ENCODE measurements around the gene CLEC4A. TPM values are rescaled to one million over a fixed set of nuclear protein-coding genes. Genes with fewer than 3 reads are reported as not detected.
"Not testable (repeated sequence)": the region's sequence is repeated elsewhere in the genome, so short reads cannot be mapped to it uniquely, and the experiment has no call there.

Gene CLEC4A
- total RNA-seq, 2 donors from 2014 or later = 0.67 TPM; not detected in 1

- no peak for DNase-seq (ENCODE audit: low spot score)
- H3K27me3 ChIP-seq = no peaks in the 10 kb centered on the region
- H3K27ac ChIP-seq = no peak overlapping the region
- peaks cover 39% of the 10 kb centered on the region for H3K36me3 ChIP-seq
- H3K4me1 ChIP-seq = peaks cover 0 to 22% of the 10 kb centered on the region in 2 donors
- H3K9me3 ChIP-seq = no peaks in the 10 kb centered on the region
- H3K4me3 ChIP-seq = no peak overlapping the region
- TF ChIP-seq CTCF (IDR thresholded peaks at IDR 0.05) = no peak
Observed at GRCh38 chr12:8088574-8088973, 34.8 kb upstream of the CLEC4A start.

- not testable (repeated sequence) for DNase-seq (ENCODE audit: low spot score); H3K9me3 ChIP-seq; H3K4me3 ChIP-seq; H3K27ac ChIP-seq; H3K27me3 ChIP-seq
- Histone ChIP-seq H3K4me1 (peaks cover 0 to 16% of the 10 kb centered on the region in 2 donors), H3K36me3 (peaks cover 46% of the 10 kb centered on the region)
Observed at GRCh38 chr12:8089277-8089676, 34.1 kb upstream of the CLEC4A start.

GRCh38 chr12:8089716-8090115, 33.7 kb upstream of the CLEC4A start:
- no peaks in the 10 kb centered on the region for H3K27me3 ChIP-seq
- peaks cover 50% of the 10 kb centered on the region for H3K36me3 ChIP-seq
- TF ChIP-seq CTCF (IDR thresholded peaks at IDR 0.05) = no peak
- H3K9me3 ChIP-seq = no peaks in the 10 kb centered on the region
- H3K4me3 ChIP-seq = no peak overlapping the region
- DNase-seq (ENCODE audit: low spot score) = no peak
- H3K4me1 ChIP-seq = peaks cover 0 to 13% of the 10 kb centered on the region in 2 donors
- no peak overlapping the region for H3K27ac ChIP-seq

GRCh38 chr12:8093291-8093690, 30.1 kb upstream of the CLEC4A start:
- no peak for DNase-seq (ENCODE audit: low spot score)
- no peaks in the 10 kb centered on the region for H3K9me3 ChIP-seq
- TF ChIP-seq CTCF (IDR thresholded peaks at IDR 0.05) = no peak
- H3K27ac ChIP-seq = no peak overlapping the region
- H3K27me3 ChIP-seq = no peaks in the 10 kb centered on the region
- H3K36me3 ChIP-seq = peaks cover 74% of the 10 kb centered on the region
- H3K4me1 ChIP-seq = no peaks in the 10 kb centered on the region
- no peak overlapping the region for H3K4me3 ChIP-seq

- Histone ChIP-seq H3K36me3 (peaks cover 57% of the 10 kb centered on the region), H3K4me3 (no peak overlapping the region), H3K27ac (no peak overlapping the region)
Observed at GRCh38 chr12:8096281-8096915, 27.0 kb upstream of the CLEC4A start.

GRCh38 chr12:8099235-8099634, 24.2 kb upstream of the CLEC4A start:
- no peaks in the 10 kb centered on the region for H3K4me1 ChIP-seq
- no peaks in the 10 kb centered on the region for H3K9me3 ChIP-seq
- H3K4me3 ChIP-seq = no peak overlapping the region
- H3K27ac ChIP-seq = no peak overlapping the region
- H3K27me3 ChIP-seq = no peaks in the 10 kb centered on the region
- no peak for TF ChIP-seq CTCF (IDR thresholded peaks at IDR 0.05)
- no peak for DNase-seq (ENCODE audit: low spot score)
- peaks cover 29% of the 10 kb centered on the region for H3K36me3 ChIP-seq

More at GRCh38 chr12:8096281-8096915, 27.0 kb upstream of the CLEC4A start:
- no peak for DNase-seq (ENCODE audit: low spot score)
- H3K9me3 ChIP-seq = no peaks in the 10 kb centered on the region
- H3K27me3 ChIP-seq = no peaks in the 10 kb centered on the region
- no peak for TF ChIP-seq CTCF (IDR thresholded peaks at IDR 0.05)
- H3K4me1 ChIP-seq = no peaks in the 10 kb centered on the region
